ENCODE results near the gene MAP6. TPM values are rescaled to one million over a fixed set of nuclear protein-coding genes. Genes with fewer than 3 reads are reported as not detected.
A peak's percentile ranks its signal among the peaks of the same experiment; 100 is the strongest.
"Not testable (repeated sequence)": the region's sequence is repeated elsewhere in the genome, so short reads cannot be mapped to it uniquely, and the experiment has no call there.

The MAP6 gene
- 13.5 TPM for total RNA-seq

- DNase-seq (ENCODE audit: low spot score) = no peak
These were observed at the start of gene MAP6 for GRCh38 chr11:75668451-75669297. Gene MAP6 (minus strand): TSS chr11:75669038. CDS start chr11:75668369, 669 bp downstream.

GRCh38 chr11:75717608-75718418 is 49.0 kb upstream of the MAP6 start, which contains the start of gene MOGAT2:
Gene MOGAT2 (plus strand): TSS chr11:75717838. CDS start chr11:75717889, 51 bp downstream.
- DNase-seq (ENCODE audit: low spot score) = peak; percentile 56

- peak; percentile 23 for DNase-seq (ENCODE audit: low spot score)
These were observed 47.8 kb upstream of the MAP6 start for GRCh38 chr11:75716659-75717058.

GRCh38 chr11:75715688-75716087 is 46.9 kb upstream of the MAP6 start:
- DNase-seq (ENCODE audit: low spot score) = no peak

GRCh38 chr11:75714211-75714610 is 45.4 kb upstream of the MAP6 start:
- DNase-seq (ENCODE audit: low spot score) = no peak

- DNase-seq (ENCODE audit: low spot score) = peak; percentile 74
These were observed 37.5 kb upstream of the MAP6 start for GRCh38 chr11:75706260-75706729.

- DNase-seq (ENCODE audit: low spot score) = no peak
These were observed 36.7 kb upstream of the MAP6 start for GRCh38 chr11:75705541-75705940.

GRCh38 chr11:75703695-75704237 is 34.9 kb upstream of the MAP6 start:
- no peak for DNase-seq (ENCODE audit: low spot score)

- DNase-seq (ENCODE audit: low spot score) = no peak
These were observed 32.1 kb upstream of the MAP6 start for GRCh38 chr11:75700940-75701339.

- no peak for DNase-seq (ENCODE audit: low spot score)
These were observed 29.2 kb upstream of the MAP6 start for GRCh38 chr11:75697906-75698581.

- DNase-seq (ENCODE audit: low spot score) = no peak
These were observed 23.0 kb upstream of the MAP6 start for GRCh38 chr11:75691804-75692203.

- no peak for DNase-seq (ENCODE audit: low spot score)
These were observed 21.2 kb upstream of the MAP6 start for GRCh38 chr11:75689863-75690609.

GRCh38 chr11:75683856-75684255 is 15.0 kb upstream of the MAP6 start:
- not testable (repeated sequence) for DNase-seq (ENCODE audit: low spot score)

- no peak for DNase-seq (ENCODE audit: low spot score)
These were observed 10.7 kb upstream of the MAP6 start for GRCh38 chr11:75679566-75679965.

- DNase-seq (ENCODE audit: low spot score) = no peak
These were observed 9.9 kb upstream of the MAP6 start for GRCh38 chr11:75678620-75679259.

GRCh38 chr11:75677909-75678308 is 9.1 kb upstream of the MAP6 start:
- no peak for DNase-seq (ENCODE audit: low spot score)

- DNase-seq (ENCODE audit: low spot score) = no peak
These were observed 8.4 kb upstream of the MAP6 start for GRCh38 chr11:75677275-75677674.

GRCh38 chr11:75673977-75674582 is 5.2 kb upstream of the MAP6 start:
- DNase-seq (ENCODE audit: low spot score) = no peak

GRCh38 chr11:75667831-75668450 is 897 bp downstream of the MAP6 start:
- no peak for DNase-seq (ENCODE audit: low spot score)

All from ureter (tissue), 1 donor.